HCT116 (cell line): ENCODE results near the gene COL5A1. TPM values are rescaled to one million over a fixed set of nuclear protein-coding genes. Genes with fewer than 3 reads are reported as not detected.
"Not testable (repeated sequence)": the region's sequence is repeated elsewhere in the genome, so short reads cannot be mapped to it uniquely, and the experiment has no call there.

Experiments used
- ATAC-seq: fragments of 200-7000 bp; cut with Tn5 transposase; 2 replicates; pipeline ENCODE4 v1.9.1; 2020; ENCODE audit warnings: mild to moderate bottlenecking, moderate library complexity
- BruUV-seq: library from RNA; stranded (reverse); fragments of 400-500 nt; replicated peaks from 2 replicates; lab custom pipeline; 2021; lab: Mats Ljungman, UMichigan
- CTCF ChIA-PET: fragments of 300-600 bp; sonication (Branson Sonifier 250); formaldehyde crosslinking; loops from one replicate; lab custom pipeline; 2021; ENCODE audit warnings: antibody characterized with exemption; lab: Charles Lee
- POLR2A ChIA-PET: fragments of 300-600, 350-600 bp; sonication (Branson Sonifier 250); formaldehyde crosslinking; loops from one replicate; lab custom pipeline; 2021; ENCODE audit warnings: antibody characterized with exemption; lab: Charles Lee
- RAD21 ChIA-PET, 2 experiments: fragments of 300-600 bp; sonication (Branson Sonifier 250); formaldehyde crosslinking; loops; one replicate each; lab custom pipeline; 2023; ENCODE audit warnings: low total read pairs in 2 of 2; ENCODE audit not compliant: uncharacterized antibody in 2 of 2, unreplicated experiment in 2 of 2, low non-redundant PET in 1 of 2; lab: Charles Lee
- DNase-seq: peaks from one replicate; pipeline ENCODE4 v3.0.0-alpha.2; 2010; ENCODE audit warnings: low read depth, low spot score
- H2AFZ ChIP-seq: fragments of 200-600 bp; shearing (Covaris generic), sonication (generic); 2 replicates; pipeline ENCODE4 v1.6.1; 2017; ENCODE audit warnings: low read depth, mixed run types, mixed read lengths, antibody characterized with exemption, low read length; ENCODE audit not compliant: poor library complexity, severe bottlenecking
- H3K27ac ChIP-seq: 2 replicates; pipeline ENCODE4 v1.5.1; 2012; ENCODE audit warnings: low read depth, low read length
- H3K27me3 ChIP-seq: fragments of 200-600 bp; sonication (generic); 2 replicates; pipeline ENCODE4 v1.6.1; 2016; ENCODE audit warnings: mixed run types, low read length, mixed read lengths; ENCODE audit not compliant: insufficient read depth
- H3K36me3 ChIP-seq, 2 experiments: fragments of 200-500 bp in 1 of 2; fragments of 200-600 bp in 1 of 2; sonication (Bioruptor generic) in 1 of 2; sonication (generic) in 1 of 2; 2 replicates each; pipeline versions ENCODE4 v1.5.1 to v1.6.1; 2014 to 2016; ENCODE audit warnings: low read length in 2 of 2, inconsistent platforms in 1 of 2, mixed read lengths in 1 of 2, mixed run types in 1 of 2; ENCODE audit not compliant: insufficient read depth in 2 of 2, control insufficient read depth in 1 of 2
- H3K4me1 ChIP-seq, 2 experiments: fragments of 200-600 bp in 1 of 2; sonication (generic) in 1 of 2; 2 replicates each; pipeline versions ENCODE4 v1.5.1 to v1.6.1; 2012 to 2017; ENCODE audit warnings: low read length in 2 of 2, inconsistent platforms in 1 of 2, mild to moderate bottlenecking in 1 of 2, mixed read lengths in 1 of 2, mixed run types in 1 of 2, moderate library complexity in 1 of 2; ENCODE audit not compliant: insufficient read depth in 2 of 2, control insufficient read depth in 1 of 2
- H3K4me2 ChIP-seq: fragments of 200-600 bp; sonication (generic); 2 replicates; pipeline ENCODE4 v1.6.1; 2017; ENCODE audit warnings: mixed run types, low read length, mixed read lengths
- H3K4me3 ChIP-seq, 2 experiments: fragments of 200-600 bp in 1 of 2; sonication (generic) in 1 of 2; replicated peaks in 1 of 2; 2 replicates each; pipeline ENCODE4 v1.5.1; 2011 to 2016; ENCODE audit warnings: low read length in 2 of 2, control low read depth in 1 of 2, low read depth in 1 of 2, mild to moderate bottlenecking in 1 of 2, mixed read lengths in 1 of 2, mixed run types in 1 of 2
- H3K79me2 ChIP-seq: fragments of 200-600 bp; sonication (generic); 2 replicates; pipeline ENCODE4 v1.6.1; 2017; ENCODE audit warnings: mild to moderate bottlenecking, mixed run types, low read length, moderate library complexity, mixed read lengths; ENCODE audit not compliant: insufficient read depth
- H3K9ac ChIP-seq: fragments of 200-600 bp; sonication (generic); 2 replicates; pipeline ENCODE4 v1.6.1; 2016; ENCODE audit warnings: low read length, mixed read lengths
- H3K9me2 ChIP-seq: fragments of 200-600 bp; sonication (generic), shearing (Covaris generic); 2 replicates; pipeline ENCODE4 v1.6.1; 2017; ENCODE audit warnings: mixed run types, mild to moderate bottlenecking, moderate library complexity; ENCODE audit not compliant: insufficient read depth
- H3K9me3 ChIP-seq, 2 experiments: fragments of 200-500 bp in 1 of 2; fragments of 200-600 bp in 1 of 2; sonication (Bioruptor generic) in 1 of 2; sonication (generic) in 1 of 2; 2 replicates each; pipeline ENCODE4 v1.6.1; 2014 to 2017; ENCODE audit warnings: low read length in 2 of 2, mixed read lengths in 2 of 2, inconsistent platforms in 1 of 2, low read depth in 1 of 2, mild to moderate bottlenecking in 1 of 2, mixed run types in 1 of 2, moderate library complexity in 1 of 2; ENCODE audit not compliant: control insufficient read depth in 1 of 2, insufficient read depth in 1 of 2
- H4K20me1 ChIP-seq: fragments of 200-600 bp; sonication (generic), shearing (Covaris generic); 2 replicates; pipeline ENCODE4 v1.6.1; 2017; ENCODE audit warnings: mixed run types, mild to moderate bottlenecking, moderate library complexity; ENCODE audit not compliant: insufficient read depth
- ATF3 ChIP-seq: IDR thresholded peaks from 2 replicates; pipeline ENCODE4 v1.6.1; 2012
- CBX3 ChIP-seq: IDR thresholded peaks from 2 replicates; pipeline ENCODE4 v1.6.1; 2012; ENCODE audit warnings: low read depth
- CTCF ChIP-seq, 3 experiments: fragments of 200-600 bp in 1 of 3; sonication (generic) in 1 of 3; IDR thresholded peaks in 2 of 3; conservative IDR thresholded peaks in 1 of 3; 2 replicates each; pipeline ENCODE4 v1.5.1; 2012 to 2017; ENCODE audit warnings: low read depth in 2 of 3, low read length in 2 of 3, antibody characterized with exemption in 1 of 3, borderline replicate concordance in 1 of 3, control low read depth in 1 of 3, mild to moderate bottlenecking in 1 of 3, mixed read lengths in 1 of 3, mixed run types in 1 of 3, moderate library complexity in 1 of 3; ENCODE audit not compliant: insufficient read depth in 1 of 3
- ELF1 ChIP-seq: IDR thresholded peaks from 2 replicates; pipeline ENCODE4 v1.6.1; 2012; ENCODE audit warnings: low read depth, borderline replicate concordance
- JUND ChIP-seq: IDR thresholded peaks from 2 replicates; pipeline ENCODE4 v1.6.1; 2012
- MAX ChIP-seq: IDR thresholded peaks from 2 replicates; pipeline ENCODE4 v1.6.1; 2012
- RAD21 ChIP-seq: IDR thresholded peaks from 2 replicates; pipeline ENCODE4 v1.6.1; 2012; ENCODE audit warnings: low read depth, mild to moderate bottlenecking
- SP1 ChIP-seq: IDR thresholded peaks from 2 replicates; pipeline ENCODE4 v1.6.1; 2012; ENCODE audit warnings: low read depth
- SRF ChIP-seq: IDR thresholded peaks from 2 replicates; pipeline ENCODE4 v1.6.1; 2012; ENCODE audit warnings: low read depth
- TCF7L2 ChIP-seq: IDR thresholded peaks from 2 replicates; pipeline ENCODE4 v1.7.0; 2011; ENCODE audit warnings: borderline replicate concordance, inconsistent platforms; ENCODE audit not compliant: insufficient read depth, insufficient read length; ENCODE audit errors: extremely low read depth
- ZFX ChIP-seq: fragments of 450-650 bp; IDR thresholded peaks from 2 replicates; pipeline ENCODE4 v1.6.1; 2017
- intact Hi-C: fragments of 100-400 bp; cut with micrococcal nuclease; formaldehyde crosslinking; loops from 2 replicates; pipeline ENCODE4 v1.10.0; 2022
- total RNA-seq: library from RNA; stranded (reverse); gene quantifications from one replicate; pipeline ENCODE4 v1.2.1, GENCODE V29; 2021; ENCODE audit not compliant: unreplicated experiment
- TF ChIP-seq, protein P1 (sequence below): IDR thresholded peaks from 2 replicates; pipeline ENCODE4 v1.6.1; 2012; ENCODE audit warnings: low read depth

The COL5A1 gene
- total RNA-seq, 1 experiment from 2014 or later = 0.30 TPM

DNA sequence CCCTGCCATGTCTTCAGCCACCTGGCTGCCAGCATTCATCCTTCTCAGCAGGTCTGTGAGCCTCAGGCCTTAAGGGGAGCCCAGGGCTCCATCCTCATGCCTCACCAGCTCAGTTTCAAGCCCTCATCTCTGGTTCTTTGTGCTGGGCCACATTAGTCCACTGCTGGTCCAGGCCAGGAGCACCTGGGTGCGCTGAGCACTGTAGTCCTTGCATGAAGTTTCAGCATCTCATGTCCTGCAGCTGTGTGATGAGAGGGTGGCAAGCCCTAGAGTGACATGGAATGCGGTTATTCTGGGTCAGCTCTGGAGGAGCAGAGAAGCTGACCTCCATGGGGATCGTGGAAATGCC is 42.7 kb downstream of the COL5A1 start:
- intact Hi-C loops = no loop called here
- no peaks in the 10 kb centered on the region for H3K4me1 ChIP-seq
- no peak for ATAC-seq
- ChIA-PET POLR2A (no interaction called here), CTCF (no interaction called here), RAD21 (no interaction called here)
- no peaks in the 10 kb centered on the region for H3K9me2 ChIP-seq
- H3K27me3 ChIP-seq = no peaks in the 10 kb centered on the region
- DNase-seq = no peak
- H3K79me2 ChIP-seq = no peaks in the 10 kb centered on the region
- H3K36me3 ChIP-seq = no peaks in the 10 kb centered on the region
- no peaks in the 10 kb centered on the region for H4K20me1 ChIP-seq
- no peaks in the 10 kb centered on the region for H3K9me3 ChIP-seq
- TF ChIP-seq MAX (no peak), SRF (no peak), CBX3 (no peak), ELF1 (no peak), SP1 (no peak), ATF3 (no peak), TCF7L2 (no peak), ZFX (no peak), CTCF (IDR thresholded peaks at IDR 0.05 in 2 of 3, conservative IDR thresholded peaks at IDR 0.05 in 1 of 3; ENCODE audit: borderline replicate concordance in 1 of 3, insufficient read depth in 1 of 3, low read depth in 2 of 3, low read length in 2 of 3) (no peak), RAD21 (no peak), JUND (no peak)
- TF ChIP-seq, protein P1, sequence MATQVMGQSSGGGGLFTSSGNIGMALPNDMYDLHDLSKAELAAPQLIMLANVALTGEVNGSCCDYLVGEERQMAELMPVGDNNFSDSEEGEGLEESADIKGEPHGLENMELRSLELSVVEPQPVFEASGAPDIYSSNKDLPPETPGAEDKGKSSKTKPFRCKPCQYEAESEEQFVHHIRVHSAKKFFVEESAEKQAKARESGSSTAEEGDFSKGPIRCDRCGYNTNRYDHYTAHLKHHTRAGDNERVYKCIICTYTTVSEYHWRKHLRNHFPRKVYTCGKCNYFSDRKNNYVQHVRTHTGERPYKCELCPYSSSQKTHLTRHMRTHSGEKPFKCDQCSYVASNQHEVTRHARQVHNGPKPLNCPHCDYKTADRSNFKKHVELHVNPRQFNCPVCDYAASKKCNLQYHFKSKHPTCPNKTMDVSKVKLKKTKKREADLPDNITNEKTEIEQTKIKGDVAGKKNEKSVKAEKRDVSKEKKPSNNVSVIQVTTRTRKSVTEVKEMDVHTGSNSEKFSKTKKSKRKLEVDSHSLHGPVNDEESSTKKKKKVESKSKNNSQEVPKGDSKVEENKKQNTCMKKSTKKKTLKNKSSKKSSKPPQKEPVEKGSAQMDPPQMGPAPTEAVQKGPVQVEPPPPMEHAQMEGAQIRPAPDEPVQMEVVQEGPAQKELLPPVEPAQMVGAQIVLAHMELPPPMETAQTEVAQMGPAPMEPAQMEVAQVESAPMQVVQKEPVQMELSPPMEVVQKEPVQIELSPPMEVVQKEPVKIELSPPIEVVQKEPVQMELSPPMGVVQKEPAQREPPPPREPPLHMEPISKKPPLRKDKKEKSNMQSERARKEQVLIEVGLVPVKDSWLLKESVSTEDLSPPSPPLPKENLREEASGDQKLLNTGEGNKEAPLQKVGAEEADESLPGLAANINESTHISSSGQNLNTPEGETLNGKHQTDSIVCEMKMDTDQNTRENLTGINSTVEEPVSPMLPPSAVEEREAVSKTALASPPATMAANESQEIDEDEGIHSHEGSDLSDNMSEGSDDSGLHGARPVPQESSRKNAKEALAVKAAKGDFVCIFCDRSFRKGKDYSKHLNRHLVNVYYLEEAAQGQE = no peak
- no peak overlapping the region for H2AFZ ChIP-seq
- no peak overlapping the region for H3K27ac ChIP-seq
- H3K4me3 ChIP-seq = no peak overlapping the region
- BruUV-seq = no TSS peak
- H3K9ac ChIP-seq = no peak overlapping the region
- no peak overlapping the region for H3K4me2 ChIP-seq

- intact Hi-C loops, ATAC-seq, H3K9me2 ChIP-seq, H3K27ac ChIP-seq, H3K4me1 ChIP-seq, H3K4me3 ChIP-seq, H3K79me2 ChIP-seq, RAD21 ChIA-PET, H3K9ac ChIP-seq, H2AFZ ChIP-seq, POLR2A ChIA-PET, H3K9me3 ChIP-seq, DNase-seq, H3K4me2 ChIP-seq, CTCF ChIA-PET, H3K36me3 ChIP-seq, H3K27me3 ChIP-seq, H4K20me1 ChIP-seq, BruUV-seq: not testable (repeated sequence)
These were observed 43.3 kb downstream of the COL5A1 start for GRCh38 chr9:134684941-134685340.
